Measurements from ENCODE around the gene PLEKHG4. TPM values are rescaled to one million over a fixed set of nuclear protein-coding genes. Genes with fewer than 3 reads are reported as not detected.

PLEKHG4 gene
- total RNA-seq, 2 experiments from 2014 or later, result 17.3 to 20.8 TPM

DNA sequence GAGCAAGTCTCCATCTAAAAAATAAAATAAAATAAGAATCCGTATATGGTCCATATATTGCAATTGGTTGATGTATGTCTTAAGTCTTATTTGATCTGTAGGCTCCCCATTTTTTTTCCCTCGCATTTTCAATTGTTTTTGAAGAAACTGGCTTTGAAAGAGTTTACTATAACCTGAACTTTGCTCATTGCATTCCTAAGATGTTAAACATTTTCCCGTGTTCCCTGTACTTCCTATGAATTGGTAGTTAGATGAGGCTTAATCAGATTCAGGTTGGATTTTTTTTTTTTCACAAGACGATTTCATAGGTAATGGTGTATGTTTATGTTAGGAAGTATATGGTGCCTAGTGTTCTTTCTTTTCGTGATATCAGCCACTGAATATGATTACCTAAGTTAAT is 50.6 kb downstream of the PLEKHG4 start:
- no peak for DNase-seq
- CTCF ChIA-PET, result interaction anchor here (1.2 to 1.6 kb wide), 2 partner anchors 16 to 70 kb away, joined by 3 to 6 read pairs; no protein-coding TSS in a partner anchor
- ATAC-seq, result no peak

DNA sequence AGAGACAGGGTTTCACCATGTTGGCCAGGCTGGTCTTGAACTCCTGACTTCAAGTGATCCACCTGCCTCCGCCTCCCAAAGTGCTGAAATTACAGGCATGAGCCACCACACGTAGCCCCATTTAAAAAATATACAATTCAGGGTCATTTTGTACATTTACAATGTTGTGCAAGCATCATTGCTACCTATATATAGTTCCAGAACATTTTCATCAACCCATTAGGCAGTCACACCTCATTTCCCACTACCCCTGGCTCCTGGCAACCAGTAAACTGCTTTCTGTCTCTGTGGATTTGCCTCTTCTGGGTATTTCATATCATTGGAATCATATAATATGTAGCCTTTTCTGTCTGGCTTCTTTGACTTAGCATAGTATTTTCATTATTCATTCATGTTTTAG is 54.0 kb downstream of the PLEKHG4 start:
- intact Hi-C loops (cut with micrococcal nuclease), result no loop called here
- Mint-ChIP-seq H3K9me3 (peaks cover 9% of the 10 kb centered on the region), H3K36me3 (ENCODE audit: low read depth) (no peaks in the 10 kb centered on the region), H3K4me3 (no peak overlapping the region), H3K27me3 (no peaks in the 10 kb centered on the region), H3K27ac (no peak overlapping the region), H3K4me1 (ENCODE audit: low read depth) (no peaks in the 10 kb centered on the region)
- ChIA-PET CTCF (interaction anchor here (2.4 kb wide), 1 partner anchor 95 kb away, joined by 5 read pairs; no protein-coding TSS in a partner anchor), POLR2A (no interaction called here)
- ATAC-seq, result no peak
- TF ChIP-seq, protein P1, sequence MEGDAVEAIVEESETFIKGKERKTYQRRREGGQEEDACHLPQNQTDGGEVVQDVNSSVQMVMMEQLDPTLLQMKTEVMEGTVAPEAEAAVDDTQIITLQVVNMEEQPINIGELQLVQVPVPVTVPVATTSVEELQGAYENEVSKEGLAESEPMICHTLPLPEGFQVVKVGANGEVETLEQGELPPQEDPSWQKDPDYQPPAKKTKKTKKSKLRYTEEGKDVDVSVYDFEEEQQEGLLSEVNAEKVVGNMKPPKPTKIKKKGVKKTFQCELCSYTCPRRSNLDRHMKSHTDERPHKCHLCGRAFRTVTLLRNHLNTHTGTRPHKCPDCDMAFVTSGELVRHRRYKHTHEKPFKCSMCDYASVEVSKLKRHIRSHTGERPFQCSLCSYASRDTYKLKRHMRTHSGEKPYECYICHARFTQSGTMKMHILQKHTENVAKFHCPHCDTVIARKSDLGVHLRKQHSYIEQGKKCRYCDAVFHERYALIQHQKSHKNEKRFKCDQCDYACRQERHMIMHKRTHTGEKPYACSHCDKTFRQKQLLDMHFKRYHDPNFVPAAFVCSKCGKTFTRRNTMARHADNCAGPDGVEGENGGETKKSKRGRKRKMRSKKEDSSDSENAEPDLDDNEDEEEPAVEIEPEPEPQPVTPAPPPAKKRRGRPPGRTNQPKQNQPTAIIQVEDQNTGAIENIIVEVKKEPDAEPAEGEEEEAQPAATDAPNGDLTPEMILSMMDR (IDR thresholded peaks at IDR 0.05), result no peak
- DNase-seq, result no peak

More for the DNA sequence above, 50.6 kb downstream of the PLEKHG4 start:
- Mint-ChIP-seq H3K36me3 (ENCODE audit: low read depth) (no peaks in the 10 kb centered on the region), H3K9me3 (peaks cover 5% of the 10 kb centered on the region), H3K27me3 (peaks cover 3% of the 10 kb centered on the region), H3K4me1 (ENCODE audit: low read depth) (peaks cover 13% of the 10 kb centered on the region), H3K27ac (no peak overlapping the region), H3K4me3 (no peak overlapping the region)
- TF ChIP-seq, protein P1 (IDR thresholded peaks at IDR 0.05), result no peak
- intact Hi-C loops (cut with micrococcal nuclease), result loop anchor here (5.0 kb wide), 1 partner anchor 53 kb away; the partner anchor contains the start of gene PLEKHG4
- POLR2A ChIA-PET, result no interaction called here

- no peaks in the 10 kb centered on the region for H3K36me3 Mint-ChIP-seq (ENCODE audit: low read depth)
- H3K9me3 Mint-ChIP-seq, result peaks cover 9% of the 10 kb centered on the region
- POLR2A ChIA-PET, result interaction anchor here (0.7 kb wide), 1 partner anchor 16 kb away, joined by 3 read pairs; no protein-coding TSS in a partner anchor
- intact Hi-C loops (cut with micrococcal nuclease), result no loop called here
- ATAC-seq (no peak), DNase-seq (no peak)
- H3K4me3 Mint-ChIP-seq, result no peak overlapping the region
- peaks cover 4% of the 10 kb centered on the region for H3K27me3 Mint-ChIP-seq
- TF ChIP-seq, protein P1 (IDR thresholded peaks at IDR 0.05), result no peak
- no peak overlapping the region for H3K27ac Mint-ChIP-seq
- CTCF ChIA-PET, result interaction anchor here (1.3 to 2.4 kb wide), 2 partner anchors 10 to 75 kb away, joined by 3 to 11 read pairs; partner anchors contain the start of genes KCTD19 and LRRC36
- H3K4me1 Mint-ChIP-seq (ENCODE audit: low read depth), result no peaks in the 10 kb centered on the region
Observed at GRCh38 chr16:67336116-67336515, 56.8 kb downstream of the PLEKHG4 start.

GRCh38 chr16:67336648-67337047 is 57.3 kb downstream of the PLEKHG4 start:
- no peaks in the 10 kb centered on the region for H3K36me3 Mint-ChIP-seq (ENCODE audit: low read depth)
- TF ChIP-seq, protein P1 (IDR thresholded peaks at IDR 0.05), result no peak
- H3K4me1 Mint-ChIP-seq (ENCODE audit: low read depth), result no peaks in the 10 kb centered on the region
- DNase-seq, result no peak
- no peak for ATAC-seq
- intact Hi-C loops (cut with micrococcal nuclease), result no loop called here
- no peak overlapping the region for H3K4me3 Mint-ChIP-seq
- H3K9me3 Mint-ChIP-seq, result peaks cover 9% of the 10 kb centered on the region
- peaks cover 6% of the 10 kb centered on the region for H3K27me3 Mint-ChIP-seq
- H3K27ac Mint-ChIP-seq, result no peak overlapping the region
- ChIA-PET POLR2A (interaction anchor here (0.7 kb wide), 1 partner anchor 15 kb away, joined by 3 read pairs; no protein-coding TSS in a partner anchor), CTCF (interaction anchor here (1.3 to 2.4 kb wide), 2 partner anchors 11 to 76 kb away, joined by 3 to 11 read pairs; partner anchors contain the start of genes KCTD19 and LRRC36)

Other genes starting within 250 kb of the PLEKHG4 start
- 10 to 100 TPM; 11.3 to 14.0 TPM for gene PHAF1, start 169.6 kb upstream of the PLEKHG4 start, total RNA-seq
- 1 to 10 TPM; 2.1 to 2.5 TPM for gene B3GNT9, start 128.5 kb upstream of the PLEKHG4 start, total RNA-seq
- 10 to 100 TPM; 28.4 to 31.2 TPM for gene TRADD, start 119.6 kb upstream of the PLEKHG4 start, total RNA-seq
- gene FBXL8, start 119.6 kb upstream of the PLEKHG4 start, total RNA-seq, result 10 to 100 TPM; 27.1 to 28.6 TPM
- 10 to 100 TPM; 56.0 to 73.3 TPM for gene HSF4, start 114.8 kb upstream of the PLEKHG4 start, total RNA-seq
- 10 to 100 TPM; 24.5 to 25.3 TPM for gene NOL3, start 109.0 kb upstream of the PLEKHG4 start, total RNA-seq
- gene MATCAP1, start 95.6 kb upstream of the PLEKHG4 start, total RNA-seq, result 10 to 100 TPM; 49.5 to 49.9 TPM
- under 1 TPM in 1 of 2 experiments, not detected in 1; 0.23 TPM for gene EXOC3L1, start 89.4 kb upstream of the PLEKHG4 start, total RNA-seq
- gene E2F4, start 87.4 kb upstream of the PLEKHG4 start, total RNA-seq, result 100 to 1,000 TPM; 104 to 105 TPM
- gene ELMO3, start 80.4 kb upstream of the PLEKHG4 start, total RNA-seq, result 1 to 10 TPM; 5.0 to 5.6 TPM
- 10 to 100 TPM; 25.7 to 30.7 TPM for gene TMEM208, start 52.4 kb upstream of the PLEKHG4 start, total RNA-seq
- 100 to 1,000 TPM; 102 to 105 TPM for gene FHOD1, start 32.1 kb upstream of the PLEKHG4 start, total RNA-seq
- 1 to 10 TPM; 7.7 to 8.1 TPM for gene SLC9A5, start 30.6 kb upstream of the PLEKHG4 start, total RNA-seq
- 1 to 10 TPM; 3.0 to 3.9 TPM for gene KCTD19, start 47.2 kb downstream of the PLEKHG4 start, total RNA-seq
- gene LRRC36, start 47.3 kb downstream of the PLEKHG4 start, total RNA-seq, result under 1 TPM; 0.81 to 0.90 TPM
- not detected for gene TPPP3, start 114.0 kb downstream of the PLEKHG4 start, total RNA-seq
- under 1 TPM; 0.54 to 0.60 TPM for gene ZDHHC1, start 136.9 kb downstream of the PLEKHG4 start, total RNA-seq
- 1 to 10 TPM; 1.6 to 2.3 TPM for gene HSD11B2, start 151.6 kb downstream of the PLEKHG4 start, total RNA-seq
- 10 to 100 TPM; 17.5 to 18.2 TPM for gene ATP6V0D1, start 201.6 kb downstream of the PLEKHG4 start, total RNA-seq
- gene AGRP, start 204.0 kb downstream of the PLEKHG4 start, total RNA-seq, result not detected
- 10 to 100 TPM; 15.7 to 20.0 TPM for gene RIPOR1, start 249.3 kb downstream of the PLEKHG4 start, total RNA-seq

All from activated CD8-positive, alpha-beta T cell treated with anti-CD3 and anti-CD28 coated beads for 36 hours (primary cell).